Activated naive CD8-positive, alpha-beta T cell treated with anti-CD3 and anti-CD28 coated beads, Interleukin-2, amount 50 U/mL, for 16 hours (primary cell): ENCODE measurements around the gene PSMB10.

Experiments used
- DNase-seq: peaks from one replicate; pipeline ENCODE4 v3.0.0-alpha.2; 2020; ENCODE audit warnings: low read depth, low spot score

PSMB10 gene

GRCh38 chr16:67963662-67964321 is 27.1 kb upstream of the PSMB10 start:
- DNase-seq = no peak

- DNase-seq = no peak
Measured at GRCh38 chr16:67963292-67963661, 26.6 kb upstream of the PSMB10 start.

DNA sequence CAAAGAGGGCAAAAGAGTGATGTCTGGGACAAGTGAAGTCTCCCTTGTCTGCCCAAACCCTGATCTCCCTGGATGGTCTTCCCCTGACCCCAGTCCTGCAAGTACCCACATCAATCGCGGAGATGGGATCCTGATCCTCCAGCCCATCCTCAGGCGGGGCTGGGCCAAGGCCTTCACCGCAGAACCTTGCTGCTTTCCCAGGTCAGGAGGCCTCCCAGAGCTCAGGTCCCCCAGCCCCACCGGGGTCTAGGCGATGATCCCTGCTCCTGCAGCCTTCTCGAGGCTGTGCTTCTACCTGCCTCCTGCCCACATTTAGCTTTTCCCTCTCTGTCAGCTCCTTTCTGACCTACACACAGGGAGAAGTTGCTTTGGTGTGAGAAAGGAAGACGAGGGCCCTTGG is 25.5 kb upstream of the PSMB10 start:
- DNase-seq = no peak

DNA sequence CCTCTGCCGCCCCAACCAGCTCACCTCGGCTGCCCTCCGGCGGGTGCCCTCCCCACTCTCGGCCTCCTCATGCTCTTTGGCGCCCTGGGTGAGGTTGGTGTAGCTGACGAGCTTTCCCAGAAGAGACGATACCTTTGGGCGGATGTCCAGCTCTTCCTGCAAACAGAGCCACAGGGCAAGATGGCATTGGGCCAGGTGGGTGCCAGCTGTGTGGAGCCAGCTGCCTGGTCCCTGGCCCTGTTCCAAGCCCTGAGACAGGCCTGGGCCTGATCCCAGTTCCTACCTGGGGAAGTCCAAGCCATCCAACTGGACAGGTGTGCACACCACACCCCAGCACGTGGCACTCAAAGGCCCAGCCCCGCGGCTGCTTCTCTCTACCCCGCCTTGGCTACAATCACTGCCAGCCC is 24.9 kb upstream of the PSMB10 start:
- no peak for DNase-seq

GRCh38 chr16:67959536-67960329 is 23.1 kb upstream of the PSMB10 start:
- DNase-seq = no peak

DNA sequence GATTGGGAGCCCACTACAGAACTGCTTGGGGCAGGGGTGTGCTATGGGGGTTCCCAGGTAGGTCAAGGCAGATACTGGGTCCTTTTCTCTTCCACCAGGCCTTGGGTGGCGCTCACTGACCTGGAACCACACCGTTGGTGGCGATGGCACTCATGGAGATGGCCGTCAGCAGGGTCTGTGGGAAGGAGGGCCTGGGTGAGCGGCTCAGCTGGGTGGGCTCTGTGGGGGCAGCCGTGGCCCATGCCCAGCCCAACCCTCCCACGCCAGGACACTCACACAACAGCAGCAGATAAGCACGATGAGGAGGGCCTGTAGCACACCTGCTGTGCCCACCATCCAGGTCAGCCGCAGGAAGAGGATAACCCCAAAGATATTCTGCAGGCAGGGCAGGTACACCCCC is 21.0 kb upstream of the PSMB10 start:
- no peak for DNase-seq

DNA sequence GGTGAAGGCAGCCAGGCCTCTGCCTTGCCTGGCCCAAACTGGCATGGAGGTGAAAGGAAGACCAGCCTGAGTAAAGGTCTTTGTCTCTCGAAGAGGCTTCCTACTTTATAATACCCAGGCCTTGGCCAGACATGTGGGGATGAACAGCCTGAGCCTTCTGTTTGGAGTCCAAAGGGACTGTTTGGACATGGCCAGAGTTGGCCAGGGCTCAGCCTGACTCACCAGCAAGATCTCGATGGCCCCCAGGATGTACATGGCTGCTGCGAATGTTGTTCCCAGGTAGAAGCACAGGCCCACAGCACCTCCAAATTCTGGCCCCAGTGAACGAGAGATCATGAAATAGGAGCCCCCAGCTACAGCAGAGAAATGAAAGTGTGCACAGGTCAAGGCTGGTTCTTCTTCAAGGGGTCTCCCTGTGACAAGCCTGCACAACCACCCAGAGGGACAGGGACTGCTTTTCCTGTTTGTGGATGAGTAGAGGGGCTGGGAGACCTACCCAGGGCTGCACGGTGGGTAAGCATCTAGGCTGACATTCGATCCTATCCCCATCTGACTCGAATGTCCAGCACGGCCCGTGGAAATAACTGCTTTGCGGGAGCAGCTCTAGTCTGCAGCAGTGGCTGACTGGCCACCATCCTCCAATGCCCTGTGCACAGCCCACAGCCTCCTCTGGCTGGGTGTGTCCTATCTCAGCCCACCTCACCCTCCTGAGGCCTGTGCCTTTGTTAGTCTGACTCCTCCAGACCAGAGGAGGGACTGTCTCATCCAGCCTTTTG is 18.0 kb upstream of the PSMB10 start:
- no peak for DNase-seq

GRCh38 chr16:67953641-67954375 is 17.2 kb upstream of the PSMB10 start:
- DNase-seq = no peak

DNA sequence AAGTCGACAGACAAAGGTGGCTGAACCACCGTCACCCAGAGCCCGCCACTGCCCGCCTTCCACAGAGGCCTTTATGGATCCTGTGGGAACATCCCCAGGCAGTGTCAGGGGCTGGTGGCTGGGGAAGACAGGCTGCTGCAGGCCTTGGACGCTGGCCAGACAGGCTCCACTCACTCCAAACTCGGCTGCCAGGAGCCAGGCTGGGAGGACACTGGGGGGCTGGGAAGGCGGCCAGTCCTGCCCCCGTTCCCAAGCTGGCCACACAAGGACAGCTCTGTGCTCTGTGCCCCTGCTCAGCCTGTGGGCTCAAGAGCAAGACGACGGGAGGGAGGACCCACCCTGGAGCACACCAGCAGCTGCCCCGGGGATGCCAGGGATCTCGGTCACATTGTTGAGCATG is 14.8 kb upstream of the PSMB10 start:
- no peak for DNase-seq

DNA sequence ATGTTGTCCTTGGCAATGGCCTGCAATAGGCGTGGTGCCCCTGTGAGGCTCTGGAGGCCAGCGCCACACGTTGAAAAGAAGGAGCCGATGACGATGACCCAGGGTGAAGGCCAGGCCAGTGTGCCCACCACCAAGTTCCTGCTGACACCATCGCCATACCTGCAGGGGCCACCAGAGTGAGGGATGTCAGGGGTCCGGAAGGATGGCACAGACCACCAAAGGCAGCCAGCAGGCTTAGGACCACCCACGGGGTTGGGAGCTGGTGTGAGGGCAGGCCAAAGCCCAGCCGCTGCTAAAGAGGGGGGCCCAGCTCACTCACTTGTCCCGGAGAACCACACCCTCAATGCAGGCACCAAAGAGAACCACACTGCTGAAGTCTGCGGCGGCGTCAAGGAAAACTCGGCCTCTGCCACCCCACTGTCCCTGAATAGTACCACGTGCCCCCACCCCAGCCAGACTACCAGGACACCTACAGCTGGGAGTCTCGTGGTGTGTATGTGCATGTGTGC is 13.7 kb upstream of the PSMB10 start:
- DNase-seq = no peak

DNA sequence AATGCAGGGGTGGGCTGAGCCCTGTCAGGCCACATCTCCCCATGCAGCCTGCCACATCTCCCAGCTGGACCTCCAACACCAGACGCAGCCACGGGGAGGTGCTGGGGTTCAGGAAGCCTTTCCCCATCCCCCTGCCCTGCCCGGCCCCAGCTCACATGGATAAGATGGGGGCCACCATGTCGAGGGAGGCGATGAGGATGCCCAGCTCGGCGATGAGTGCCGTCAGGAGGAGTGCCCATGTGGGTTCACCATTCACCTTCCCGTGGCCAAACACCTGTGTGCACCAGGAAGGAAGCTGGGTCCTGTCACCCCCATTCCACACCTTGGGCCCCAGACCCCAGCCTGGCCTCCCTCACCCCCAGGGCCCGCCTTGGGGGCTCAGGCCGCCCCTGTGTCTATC is 13.0 kb upstream of the PSMB10 start:
- no peak for DNase-seq

GRCh38 chr16:67948015-67948414 is 11.4 kb upstream of the PSMB10 start:
- DNase-seq = no peak

- DNase-seq = no peak
Measured at GRCh38 chr16:67946966-67947558, 10.4 kb upstream of the PSMB10 start.

- DNase-seq = no peak
Measured at GRCh38 chr16:67946128-67946569, 9.5 kb upstream of the PSMB10 start.

DNA sequence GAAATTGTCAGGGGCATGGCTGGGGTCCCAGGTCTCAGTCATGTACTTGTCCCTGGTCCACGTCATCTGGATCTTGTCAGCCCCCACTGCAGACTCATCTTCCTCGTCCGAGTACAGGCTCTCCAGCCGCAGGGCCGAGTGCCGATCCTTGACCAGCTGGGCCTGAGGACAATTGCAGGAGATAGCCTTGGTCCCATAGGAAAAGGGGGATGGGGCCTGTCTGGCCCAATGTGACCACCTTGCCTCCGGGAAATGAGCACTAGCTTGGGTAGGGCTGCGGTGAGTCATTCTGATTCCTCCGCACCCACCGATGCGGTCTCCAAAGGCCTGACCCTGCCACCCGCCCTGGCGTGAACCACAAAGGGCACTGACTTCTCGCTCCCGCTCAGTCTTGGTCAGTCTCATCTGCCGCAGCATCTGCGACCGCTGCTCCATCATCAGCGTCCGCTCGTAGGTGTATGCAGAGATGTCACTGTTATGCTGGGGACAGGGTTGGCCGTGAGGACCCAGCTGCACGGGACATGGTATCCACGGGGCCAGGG is 8.8 kb upstream of the PSMB10 start:
- DNase-seq = no peak

GRCh38 chr16:67944690-67945391 is 8.2 kb upstream of the PSMB10 start:
- no peak for DNase-seq

DNA sequence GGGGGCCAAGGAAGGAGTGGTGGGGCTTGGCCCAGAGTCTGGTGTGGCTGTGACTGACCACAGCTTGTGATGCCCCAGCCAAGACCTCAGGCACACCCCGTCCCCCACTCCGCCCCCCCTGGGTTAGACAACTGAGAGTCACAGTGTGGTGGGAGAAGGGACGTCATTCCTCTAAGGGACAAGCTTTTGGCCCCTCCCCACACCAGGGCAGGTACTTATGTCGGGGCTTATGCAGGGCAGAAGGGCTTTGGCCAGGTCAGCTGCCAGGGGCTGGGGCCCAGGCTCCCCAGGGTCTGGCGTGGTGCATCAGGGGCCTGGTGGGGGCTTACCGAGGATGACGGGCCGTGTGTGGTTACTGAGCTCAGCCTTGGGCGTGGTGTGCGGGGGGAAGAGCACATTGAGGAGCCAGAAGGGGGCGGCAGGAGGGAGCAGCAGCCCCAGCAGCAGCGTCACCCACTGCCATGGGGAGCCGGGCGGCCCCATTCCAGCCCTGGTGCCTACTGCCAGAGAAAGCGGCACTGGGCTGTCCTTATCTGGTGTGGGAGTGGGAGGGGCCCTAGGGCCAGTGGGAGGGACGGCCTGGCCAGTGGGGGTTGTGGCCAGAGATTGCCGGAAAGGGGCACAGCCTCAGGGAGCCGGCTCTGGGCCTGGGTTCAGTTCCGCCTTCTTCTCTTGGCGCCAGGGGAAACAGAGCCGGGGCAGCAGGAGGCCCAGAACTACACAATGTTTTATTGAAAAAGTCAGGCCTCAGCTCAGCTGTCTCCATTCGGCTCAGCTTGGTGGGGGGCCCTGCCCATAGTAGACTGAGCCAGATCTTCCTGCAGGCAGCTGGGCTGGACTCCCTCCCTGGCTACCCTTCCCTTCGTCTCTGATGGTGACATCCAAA is 7.2 kb upstream of the PSMB10 start, which contains the start of gene LCAT:
Gene LCAT, minus strand, starts transcription at position 502 of the 886 bp plus-strand sequence. Its CDS starts 19 bp downstream, at position 483.
- DNase-seq = no peak

GRCh38 chr16:67943256-67943618 is 6.6 kb upstream of the PSMB10 start:
- no peak for DNase-seq
